A673 (cell line): ENCODE measurements around the gene TGIF1.

Experiments used
- EZH2 ChIP-seq: fragments of 200-600 bp; sonication (generic); IDR thresholded peaks from 2 replicates; pipeline ENCODE4 v1.6.1; 2017; ENCODE audit warnings: borderline replicate concordance, low read depth, mild to moderate bottlenecking, mixed read lengths, antibody characterized with exemption, low read length; ENCODE audit not compliant: poor library complexity, severe bottlenecking
- TF ChIP-seq, protein P1 (sequence below): fragments of 300-800, 200-600 bp; sonication (generic); conservative IDR thresholded peaks from 2 replicates; pipeline ENCODE4 v1.5.1; 2017; ENCODE audit warnings: low read depth, mild to moderate bottlenecking, antibody characterized with exemption, low read length, moderate library complexity, mixed read lengths

DNA sequence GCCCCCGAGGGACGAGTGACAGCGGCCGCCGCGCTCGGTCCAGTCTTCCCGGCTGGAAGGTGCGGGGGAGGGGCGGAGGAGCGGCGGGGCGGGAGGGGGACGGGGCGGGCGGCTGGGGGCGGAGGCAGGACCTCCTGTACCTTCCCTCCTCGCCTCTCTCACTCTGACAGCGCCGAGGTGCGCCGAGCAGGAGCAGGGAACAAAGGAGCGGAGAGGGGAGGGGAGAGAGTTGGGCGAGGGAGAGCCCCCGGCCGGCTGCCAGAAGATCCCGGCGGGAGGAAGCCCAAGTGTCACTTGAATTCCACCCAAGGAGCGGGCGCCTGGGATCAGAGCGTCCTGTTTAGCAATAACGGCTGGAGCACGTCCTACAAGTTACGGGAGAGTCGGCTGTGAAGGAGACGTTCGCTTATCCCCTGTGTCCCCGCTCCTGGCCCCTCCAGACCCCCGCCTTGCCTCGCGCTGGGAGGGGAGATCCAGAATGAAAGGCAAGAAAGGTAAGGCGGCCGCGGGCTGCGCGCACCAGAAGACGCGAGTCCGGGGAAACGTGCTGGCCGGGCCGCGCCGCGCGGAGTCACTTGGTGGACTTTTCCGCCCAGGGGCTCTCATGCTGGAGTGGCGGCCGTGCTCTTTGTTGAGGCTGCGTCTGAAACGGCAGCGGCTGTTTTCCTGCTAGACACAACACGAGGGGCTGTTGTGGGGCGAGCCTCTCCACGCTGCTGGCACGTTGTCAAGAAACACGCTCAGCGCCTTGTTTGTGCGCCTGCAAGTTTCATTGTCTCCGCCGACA, at the start of gene TGIF1:
- TF ChIP-seq, protein P1, sequence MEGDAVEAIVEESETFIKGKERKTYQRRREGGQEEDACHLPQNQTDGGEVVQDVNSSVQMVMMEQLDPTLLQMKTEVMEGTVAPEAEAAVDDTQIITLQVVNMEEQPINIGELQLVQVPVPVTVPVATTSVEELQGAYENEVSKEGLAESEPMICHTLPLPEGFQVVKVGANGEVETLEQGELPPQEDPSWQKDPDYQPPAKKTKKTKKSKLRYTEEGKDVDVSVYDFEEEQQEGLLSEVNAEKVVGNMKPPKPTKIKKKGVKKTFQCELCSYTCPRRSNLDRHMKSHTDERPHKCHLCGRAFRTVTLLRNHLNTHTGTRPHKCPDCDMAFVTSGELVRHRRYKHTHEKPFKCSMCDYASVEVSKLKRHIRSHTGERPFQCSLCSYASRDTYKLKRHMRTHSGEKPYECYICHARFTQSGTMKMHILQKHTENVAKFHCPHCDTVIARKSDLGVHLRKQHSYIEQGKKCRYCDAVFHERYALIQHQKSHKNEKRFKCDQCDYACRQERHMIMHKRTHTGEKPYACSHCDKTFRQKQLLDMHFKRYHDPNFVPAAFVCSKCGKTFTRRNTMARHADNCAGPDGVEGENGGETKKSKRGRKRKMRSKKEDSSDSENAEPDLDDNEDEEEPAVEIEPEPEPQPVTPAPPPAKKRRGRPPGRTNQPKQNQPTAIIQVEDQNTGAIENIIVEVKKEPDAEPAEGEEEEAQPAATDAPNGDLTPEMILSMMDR, result no peak
- TF ChIP-seq EZH2, result no peak
